Muscle layer of duodenum (tissue), 2 donors: ENCODE data around the gene AIPL1.

Experiments
- H3K27ac ChIP-seq: one replicate; pipeline ENCODE4 v1.7.0; 2013; ENCODE audit warnings: mild to moderate bottlenecking, low read length
- H3K27me3 ChIP-seq: one replicate; pipeline ENCODE4 v1.7.0; 2013; ENCODE audit warnings: low read depth, mild to moderate bottlenecking, control low read depth, low read length
- H3K36me3 ChIP-seq, 2 donors: one replicate each; pipeline ENCODE4 v1.7.0; 2013; ENCODE audit warnings: low read length in 2 of 2, control low read depth in 1 of 2, mild to moderate bottlenecking in 1 of 2; ENCODE audit not compliant: insufficient read depth in 2 of 2, control insufficient read depth in 1 of 2
- H3K4me1 ChIP-seq, 2 donors: one replicate each; pipeline ENCODE4 v1.7.0; 2013; ENCODE audit warnings: low read length in 2 of 2, mild to moderate bottlenecking in 2 of 2, control low read depth in 1 of 2, moderate library complexity in 1 of 2; ENCODE audit not compliant: insufficient read depth in 2 of 2, control insufficient read depth in 1 of 2
- H3K4me3 ChIP-seq, 2 donors: one replicate each; pipeline ENCODE4 v1.7.0; 2013; ENCODE audit warnings: low read length in 2 of 2, low read depth in 1 of 2, mild to moderate bottlenecking in 1 of 2
- H3K9me3 ChIP-seq, 2 donors: one replicate each; pipeline ENCODE4 v1.7.0; 2013; ENCODE audit warnings: low read length in 2 of 2, control low read depth in 1 of 2, mild to moderate bottlenecking in 1 of 2; ENCODE audit not compliant: control insufficient read depth in 1 of 2
- donor health status: healthy.

The AIPL1 gene

GRCh38 chr17:6394055-6394606, 40.8 kb downstream of the AIPL1 start:
- no peak overlapping the region for H3K27ac ChIP-seq
- no peak overlapping the region for H3K4me3 ChIP-seq
- H3K36me3 ChIP-seq, result no peaks in the 10 kb centered on the region
- H3K4me1 ChIP-seq, result no peaks in the 10 kb centered on the region
- no peaks in the 10 kb centered on the region for H3K27me3 ChIP-seq
- H3K9me3 ChIP-seq, result peaks cover under 1 to 4% of the 10 kb centered on the region in 2 donors

GRCh38 chr17:6393351-6393952, 41.5 kb downstream of the AIPL1 start:
- H3K4me1 ChIP-seq, result no peaks in the 10 kb centered on the region
- H3K27me3 ChIP-seq, result no peaks in the 10 kb centered on the region
- no peak overlapping the region for H3K4me3 ChIP-seq
- H3K36me3 ChIP-seq, result no peaks in the 10 kb centered on the region
- no peak overlapping the region for H3K27ac ChIP-seq
- H3K9me3 ChIP-seq, result peaks cover 0 to 3% of the 10 kb centered on the region in 2 donors

GRCh38 chr17:6392609-6393350, 42.1 kb downstream of the AIPL1 start:
- no peaks in the 10 kb centered on the region for H3K27me3 ChIP-seq
- no peak overlapping the region for H3K27ac ChIP-seq
- H3K36me3 ChIP-seq, result no peaks in the 10 kb centered on the region
- H3K9me3 ChIP-seq, result no peaks in the 10 kb centered on the region
- H3K4me1 ChIP-seq, result no peaks in the 10 kb centered on the region
- H3K4me3 ChIP-seq, result no peak overlapping the region

GRCh38 chr17:6388416-6388815, 46.5 kb downstream of the AIPL1 start:
- Histone ChIP-seq H3K27ac (no peak overlapping the region), H3K9me3 (no peaks in the 10 kb centered on the region), H3K36me3 (no peaks in the 10 kb centered on the region), H3K27me3 (no peaks in the 10 kb centered on the region), H3K4me1 (no peaks in the 10 kb centered on the region), H3K4me3 (no peak overlapping the region)

GRCh38 chr17:6387858-6388257, 47.1 kb downstream of the AIPL1 start:
- Histone ChIP-seq H3K27me3 (no peaks in the 10 kb centered on the region), H3K27ac (no peak overlapping the region), H3K4me3 (no peak overlapping the region), H3K36me3 (no peaks in the 10 kb centered on the region), H3K9me3 (no peaks in the 10 kb centered on the region), H3K4me1 (no peaks in the 10 kb centered on the region)

GRCh38 chr17:6387442-6387841, 47.5 kb downstream of the AIPL1 start:
- Histone ChIP-seq H3K27me3 (no peaks in the 10 kb centered on the region), H3K27ac (no peak overlapping the region), H3K9me3 (no peaks in the 10 kb centered on the region), H3K4me1 (no peaks in the 10 kb centered on the region), H3K36me3 (no peaks in the 10 kb centered on the region), H3K4me3 (no peak overlapping the region)

DNA sequence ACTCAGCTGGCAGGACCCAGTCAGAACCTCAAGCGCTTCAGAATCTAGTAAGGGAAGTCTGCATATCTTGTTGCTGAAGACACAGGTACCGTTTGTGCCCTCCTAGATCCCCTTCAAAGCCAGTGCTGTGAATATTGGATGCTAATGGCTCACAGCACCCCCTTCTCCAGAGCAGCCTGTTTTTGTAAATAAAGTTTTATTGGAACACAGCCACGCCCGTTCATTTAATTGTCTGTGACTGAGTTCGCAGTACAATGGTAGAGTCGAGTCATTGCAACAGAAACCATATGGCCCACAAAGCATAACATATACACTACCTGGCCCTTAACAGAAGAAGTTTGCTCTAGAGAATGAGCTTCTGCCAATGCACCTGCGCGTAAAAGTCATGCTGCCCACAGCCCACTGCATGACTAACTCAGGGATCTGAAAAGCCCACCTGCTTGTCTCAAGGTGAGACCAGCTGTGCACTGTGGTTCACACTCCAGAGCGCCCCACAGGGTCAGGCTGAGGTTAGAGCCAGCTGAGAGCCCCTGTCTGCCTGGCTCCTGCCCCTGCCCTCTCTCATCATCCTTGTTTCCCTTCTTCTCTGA, 48.8 kb downstream of the AIPL1 start:
- Histone ChIP-seq H3K9me3 (no peaks in the 10 kb centered on the region), H3K36me3 (no peaks in the 10 kb centered on the region), H3K4me1 (no peaks in the 10 kb centered on the region), H3K27ac (no peak overlapping the region), H3K4me3 (no peak overlapping the region), H3K27me3 (no peaks in the 10 kb centered on the region)

- no peak overlapping the region for H3K27ac ChIP-seq
- no peaks in the 10 kb centered on the region for H3K27me3 ChIP-seq
- H3K36me3 ChIP-seq, result no peaks in the 10 kb centered on the region
Measured at GRCh38 chr17:6384481-6384880, 50.4 kb downstream of the AIPL1 start.

GRCh38 chr17:6381526-6382465, 53.1 kb downstream of the AIPL1 start:
- Histone ChIP-seq H3K36me3 (no peaks in the 10 kb centered on the region), H3K27me3 (no peaks in the 10 kb centered on the region), H3K27ac (no peak overlapping the region), H3K4me3 (no peak overlapping the region), H3K4me1 (no peaks in the 10 kb centered on the region), H3K9me3 (no peaks in the 10 kb centered on the region)

More at GRCh38 chr17:6384481-6384880, 50.4 kb downstream of the AIPL1 start:
- Histone ChIP-seq H3K4me3 (no peak overlapping the region), H3K9me3 (no peaks in the 10 kb centered on the region), H3K4me1 (no peaks in the 10 kb centered on the region)

DNA sequence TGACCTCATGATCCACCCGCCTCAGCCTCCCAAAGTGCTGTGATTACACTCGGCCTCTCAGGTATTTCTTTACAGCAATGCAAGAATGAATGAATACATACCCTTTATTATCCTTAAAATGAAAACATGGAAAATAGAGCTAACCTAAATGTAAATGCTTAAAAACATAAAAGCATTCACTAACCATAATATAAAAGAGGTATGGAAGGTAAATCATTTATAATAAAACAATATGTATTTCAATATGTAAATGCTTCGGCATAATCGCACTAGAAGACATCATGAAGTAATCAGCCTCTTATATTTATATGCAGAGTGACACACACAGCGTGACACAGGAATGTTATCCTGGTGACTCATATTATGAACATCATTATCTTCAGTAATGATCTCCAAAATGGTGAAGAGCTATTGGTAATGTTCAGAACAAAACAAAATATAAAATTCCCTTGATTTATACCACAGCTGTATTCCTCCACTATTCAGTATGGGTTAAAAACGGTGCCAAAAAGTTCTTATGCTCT, 53.9 kb downstream of the AIPL1 start:
- no peaks in the 10 kb centered on the region for H3K36me3 ChIP-seq
- H3K27ac ChIP-seq, result no peak overlapping the region
- H3K27me3 ChIP-seq, result no peaks in the 10 kb centered on the region
- H3K4me3 ChIP-seq, result no peak overlapping the region
- no peaks in the 10 kb centered on the region for H3K4me1 ChIP-seq
- no peaks in the 10 kb centered on the region for H3K9me3 ChIP-seq
